PFSK-1 (cell line): ENCODE data around the gene CRAT.

Experiments used
- FOXP2 ChIP-seq: optimal IDR thresholded peaks from 2 replicates; pipeline ENCODE3; 2011; ENCODE audit warnings: borderline replicate concordance, control low read depth, inconsistent platforms; ENCODE audit not compliant: insufficient read depth; ENCODE audit errors: extremely low read length, extremely low read depth
- POLR2AphosphoS5 ChIP-seq: IDR thresholded peaks from 2 replicates; pipeline ENCODE4 v1.6.1; 2012; ENCODE audit warnings: low read depth, mild to moderate bottlenecking, control low read depth, low read length, moderate library complexity
- SIN3A ChIP-seq: IDR thresholded peaks from 2 replicates; pipeline ENCODE4 v1.6.1; 2012; ENCODE audit warnings: mild to moderate bottlenecking, low read length, moderate library complexity, borderline replicate concordance; ENCODE audit not compliant: insufficient read depth
- TAF1 ChIP-seq: IDR thresholded peaks from 2 replicates; pipeline ENCODE4 v1.6.1; 2012; ENCODE audit warnings: low read length, control low read depth, borderline replicate concordance; ENCODE audit not compliant: insufficient read depth
- TF ChIP-seq, protein P1 (sequence below), 2 experiments: IDR thresholded peaks; 2 replicates each; pipeline versions ENCODE4 v1.6.1 to v1.8.0; 2011 to 2012; ENCODE audit warnings: low read depth in 2 of 2, low read length in 2 of 2, control low read depth in 1 of 2, inconsistent platforms in 1 of 2, mild to moderate bottlenecking in 1 of 2, moderate library complexity in 1 of 2; ENCODE audit not compliant: insufficient read depth in 1 of 2

DNA sequence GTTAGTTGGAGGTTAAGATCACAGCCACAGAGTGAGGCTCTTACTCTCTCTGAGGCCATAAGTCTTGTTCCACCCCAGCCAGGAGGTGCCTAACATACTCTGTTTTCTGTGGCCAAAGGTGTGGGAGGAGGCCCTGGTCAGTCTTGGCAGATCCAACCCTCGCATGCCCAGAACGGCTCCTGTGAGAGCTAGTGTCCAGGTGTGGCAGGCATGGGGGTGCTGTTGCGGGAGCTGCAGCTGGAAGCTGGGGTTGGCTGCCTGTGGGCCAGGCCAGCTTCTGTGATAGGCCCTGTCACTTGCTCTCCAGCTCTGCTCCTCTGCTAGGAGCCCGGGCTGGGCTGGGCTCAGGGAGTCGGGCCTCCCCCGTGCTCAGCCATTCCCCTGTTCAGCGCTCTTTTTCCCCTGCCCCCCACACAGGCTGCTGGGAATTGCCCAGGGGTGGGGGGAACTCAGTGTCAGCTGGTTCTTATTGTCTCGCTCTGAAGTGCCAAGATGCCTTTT, 35.9 kb upstream of the CRAT start:
- TF ChIP-seq SIN3A (no peak), POLR2AphosphoS5 (no peak), TAF1 (no peak), FOXP2 (no peak)
- TF ChIP-seq, protein P1, sequence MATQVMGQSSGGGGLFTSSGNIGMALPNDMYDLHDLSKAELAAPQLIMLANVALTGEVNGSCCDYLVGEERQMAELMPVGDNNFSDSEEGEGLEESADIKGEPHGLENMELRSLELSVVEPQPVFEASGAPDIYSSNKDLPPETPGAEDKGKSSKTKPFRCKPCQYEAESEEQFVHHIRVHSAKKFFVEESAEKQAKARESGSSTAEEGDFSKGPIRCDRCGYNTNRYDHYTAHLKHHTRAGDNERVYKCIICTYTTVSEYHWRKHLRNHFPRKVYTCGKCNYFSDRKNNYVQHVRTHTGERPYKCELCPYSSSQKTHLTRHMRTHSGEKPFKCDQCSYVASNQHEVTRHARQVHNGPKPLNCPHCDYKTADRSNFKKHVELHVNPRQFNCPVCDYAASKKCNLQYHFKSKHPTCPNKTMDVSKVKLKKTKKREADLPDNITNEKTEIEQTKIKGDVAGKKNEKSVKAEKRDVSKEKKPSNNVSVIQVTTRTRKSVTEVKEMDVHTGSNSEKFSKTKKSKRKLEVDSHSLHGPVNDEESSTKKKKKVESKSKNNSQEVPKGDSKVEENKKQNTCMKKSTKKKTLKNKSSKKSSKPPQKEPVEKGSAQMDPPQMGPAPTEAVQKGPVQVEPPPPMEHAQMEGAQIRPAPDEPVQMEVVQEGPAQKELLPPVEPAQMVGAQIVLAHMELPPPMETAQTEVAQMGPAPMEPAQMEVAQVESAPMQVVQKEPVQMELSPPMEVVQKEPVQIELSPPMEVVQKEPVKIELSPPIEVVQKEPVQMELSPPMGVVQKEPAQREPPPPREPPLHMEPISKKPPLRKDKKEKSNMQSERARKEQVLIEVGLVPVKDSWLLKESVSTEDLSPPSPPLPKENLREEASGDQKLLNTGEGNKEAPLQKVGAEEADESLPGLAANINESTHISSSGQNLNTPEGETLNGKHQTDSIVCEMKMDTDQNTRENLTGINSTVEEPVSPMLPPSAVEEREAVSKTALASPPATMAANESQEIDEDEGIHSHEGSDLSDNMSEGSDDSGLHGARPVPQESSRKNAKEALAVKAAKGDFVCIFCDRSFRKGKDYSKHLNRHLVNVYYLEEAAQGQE (IDR thresholded peaks at IDR 0.05; ENCODE audit: insufficient read depth in 1 of 2, low read depth in 2 of 2, low read length in 2 of 2) = no peak
